HG02973 (cell line): ENCODE measurements around the gene PTPRD.

Experiments
- ATAC-seq: cut with Tn5 transposase; IDR thresholded peaks from one replicate; pipeline ENCODE4 v1.9.1; 2021; ENCODE audit warnings: moderate library complexity; ENCODE audit not compliant: unreplicated experiment

PTPRD gene

DNA sequence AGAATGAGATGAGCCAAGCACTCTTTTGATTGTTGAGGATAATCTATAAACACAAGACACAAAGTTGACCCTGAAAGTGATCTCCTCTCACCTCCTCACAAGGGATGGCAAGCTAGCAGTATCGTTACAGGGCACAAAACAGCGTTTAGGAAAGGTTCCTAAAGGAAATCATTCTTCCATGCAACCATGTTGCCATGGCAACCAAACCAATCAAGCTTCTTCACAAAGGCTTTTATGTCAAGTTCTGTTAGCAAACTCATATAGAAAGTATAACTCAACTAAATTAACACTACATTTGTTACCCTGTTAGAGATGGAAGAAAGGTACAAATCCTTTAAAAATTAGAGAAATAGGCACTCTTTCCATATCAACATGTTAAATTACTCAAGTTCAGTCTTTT lies 1796.4 kb downstream of the PTPRD start:
- no peak for ATAC-seq

- ATAC-seq, result no peak
Observed at GRCh38 chr9:8815931-8816330, 1796.9 kb downstream of the PTPRD start.

- ATAC-seq, result no peak
Observed at GRCh38 chr9:8815219-8815618, 1797.6 kb downstream of the PTPRD start.

DNA sequence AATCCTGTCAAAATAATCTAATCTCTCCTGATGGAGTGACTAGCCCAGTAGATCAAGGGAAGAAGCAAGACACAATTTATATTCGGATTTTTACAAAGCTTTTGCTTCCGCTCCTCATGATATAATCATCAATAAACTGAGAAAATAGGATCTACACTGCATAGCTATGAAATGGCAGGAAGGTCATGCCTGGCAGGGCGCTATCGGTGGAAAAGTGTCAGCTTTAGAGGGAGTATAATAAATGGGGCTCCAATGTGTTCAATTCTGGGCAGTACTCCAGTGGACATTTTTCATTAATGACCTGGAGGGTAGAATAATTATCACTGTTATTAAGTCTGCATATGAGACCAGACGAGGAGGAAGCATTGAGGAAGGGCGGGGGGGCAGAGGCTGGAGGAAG lies 1799.9 kb downstream of the PTPRD start:
- no peak for ATAC-seq

DNA sequence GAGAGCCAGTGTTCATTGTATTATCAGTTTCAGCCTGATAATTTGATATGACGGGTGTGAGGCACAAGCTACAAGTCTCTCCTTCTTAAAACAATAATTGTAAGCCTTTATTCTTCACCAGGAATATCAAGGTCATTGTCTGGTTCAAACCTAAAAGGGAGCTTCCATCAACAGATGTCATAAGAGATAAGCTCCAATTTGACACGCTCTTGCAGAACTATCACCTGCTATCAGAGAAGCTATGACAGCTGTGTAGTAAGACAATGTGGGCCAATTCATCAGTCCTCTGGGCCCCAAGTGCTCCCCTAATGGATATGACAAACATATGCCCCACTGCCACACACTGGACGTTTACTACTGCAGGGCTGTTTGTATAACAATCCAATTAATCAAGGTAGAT lies 1803.1 kb downstream of the PTPRD start:
- ATAC-seq, result no peak

DNA sequence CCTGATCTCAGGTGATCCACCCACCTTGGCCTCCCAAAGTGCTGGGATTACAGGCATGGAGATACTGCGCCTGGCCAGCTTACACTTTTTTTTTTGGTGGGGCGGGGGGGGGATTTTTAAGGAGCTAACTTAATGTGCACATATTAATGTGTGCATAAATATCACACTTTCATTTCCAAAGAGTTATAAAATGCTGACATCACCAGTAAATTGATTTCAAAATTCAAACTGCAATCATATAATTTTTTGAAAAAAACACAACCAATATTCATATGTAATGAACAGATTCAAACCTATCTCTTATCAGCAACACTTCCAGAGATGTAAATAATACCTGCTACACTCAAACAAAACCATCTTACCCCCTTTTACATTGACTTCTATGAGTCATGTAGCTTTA lies 1806.7 kb downstream of the PTPRD start:
- no peak for ATAC-seq

DNA sequence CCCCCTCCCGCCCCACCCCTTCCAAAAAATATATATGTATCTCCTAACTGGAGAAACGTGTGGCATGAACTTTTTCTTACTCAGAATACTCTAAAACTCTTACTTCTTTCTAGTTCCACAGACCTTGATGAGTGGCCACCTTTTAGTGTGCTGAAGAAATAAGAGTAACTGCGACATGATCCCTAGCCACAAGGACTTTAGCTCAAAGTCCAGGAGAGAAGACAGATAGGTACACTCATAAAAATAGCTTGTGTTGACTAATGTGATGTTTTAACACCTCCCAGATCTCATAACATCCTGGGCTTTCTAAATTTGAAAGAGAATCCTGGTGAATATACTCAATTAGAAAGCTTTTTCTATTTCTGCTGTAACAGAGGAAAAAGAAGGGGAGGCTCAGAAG lies 1808.2 kb downstream of the PTPRD start:
- no peak for ATAC-seq

GRCh38 chr9:8802242-8802641 lies 1810.6 kb downstream of the PTPRD start:
- no peak for ATAC-seq

GRCh38 chr9:8800196-8800595 lies 1812.6 kb downstream of the PTPRD start:
- ATAC-seq, result no peak

DNA sequence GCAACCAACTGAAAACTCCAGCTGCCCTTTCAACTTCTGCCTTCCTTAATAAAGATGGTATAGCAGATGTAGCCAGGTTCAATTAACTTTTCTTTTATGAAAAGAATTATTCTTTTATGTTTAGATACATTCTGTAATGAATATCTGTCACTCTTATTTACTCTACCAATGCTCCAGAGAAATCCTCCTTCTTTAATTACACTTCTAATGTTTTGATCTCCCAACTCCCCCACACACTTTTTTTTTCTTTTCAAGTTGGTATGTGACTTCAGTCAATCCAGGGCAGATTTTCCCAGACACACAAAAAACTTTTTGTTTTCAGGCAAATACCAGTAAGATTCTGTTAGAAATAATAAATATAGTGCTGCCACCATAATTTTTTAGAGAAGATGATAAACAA lies 1813.2 kb downstream of the PTPRD start:
- no peak for ATAC-seq

GRCh38 chr9:8799206-8799605 lies 1813.6 kb downstream of the PTPRD start:
- ATAC-seq, result no peak

DNA sequence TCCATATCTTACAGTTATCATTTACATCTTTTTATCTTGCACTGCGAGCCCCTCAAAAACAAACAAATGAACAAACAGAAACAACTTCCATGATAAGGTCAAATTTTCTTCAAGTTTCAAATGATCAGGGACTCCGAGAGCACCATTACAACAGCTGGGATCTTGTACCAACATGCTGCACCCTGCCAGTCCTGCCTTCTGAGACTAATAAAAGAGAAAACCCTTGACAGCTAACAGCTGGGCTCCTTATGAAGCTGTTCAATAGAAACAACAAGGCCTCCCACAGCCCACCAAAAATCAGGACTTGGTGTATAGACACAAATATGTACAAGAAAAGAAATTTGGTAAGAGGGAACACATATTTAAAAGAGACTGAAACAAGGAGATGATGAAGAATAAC lies 1828.0 kb downstream of the PTPRD start:
- ATAC-seq, result no peak

DNA sequence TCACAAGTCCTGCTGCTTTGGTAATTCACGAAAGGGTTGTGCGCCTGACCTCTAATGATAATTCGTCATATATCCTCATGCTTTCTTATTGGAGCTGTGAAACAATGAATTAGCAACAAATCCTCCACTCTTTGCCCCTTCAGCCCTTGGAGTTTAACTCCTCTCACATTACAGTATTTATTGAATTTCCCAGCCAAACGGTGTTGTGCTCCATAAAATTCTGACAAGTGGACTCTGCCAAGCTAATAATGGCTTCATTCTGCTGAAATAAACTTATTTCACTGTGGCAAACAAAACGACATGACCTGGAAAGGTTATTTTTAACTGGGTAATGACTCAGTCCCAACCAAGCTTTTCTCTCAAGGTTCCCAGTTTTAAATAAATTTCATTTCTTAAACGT lies 1828.9 kb downstream of the PTPRD start:
- no peak for ATAC-seq

- ATAC-seq, result no peak
Observed at GRCh38 chr9:8782237-8782636, 1830.6 kb downstream of the PTPRD start.

DNA sequence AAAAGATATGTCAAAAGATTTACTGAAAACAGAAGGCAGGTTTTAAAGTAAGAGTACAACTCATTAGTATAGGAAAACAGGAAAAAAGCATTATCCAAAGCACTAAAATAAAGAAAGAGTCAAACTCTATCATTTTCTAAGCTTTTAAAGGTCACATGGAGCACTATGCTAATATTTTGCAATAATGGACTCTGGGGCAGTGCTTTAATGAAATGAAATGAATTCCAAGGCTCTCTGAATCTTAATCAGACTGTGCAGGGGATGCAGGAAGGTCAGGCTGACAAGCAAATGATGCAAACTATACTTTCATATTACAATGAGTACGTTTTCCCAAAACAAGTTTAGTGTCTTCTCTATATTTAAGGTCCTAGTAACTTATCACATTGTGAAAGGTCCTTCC lies 1831.3 kb downstream of the PTPRD start:
- ATAC-seq, result no peak

GRCh38 chr9:8780386-8780785 lies 1832.4 kb downstream of the PTPRD start:
- no peak for ATAC-seq

- no peak for ATAC-seq
Observed at GRCh38 chr9:8779478-8779877, 1833.3 kb downstream of the PTPRD start.

DNA sequence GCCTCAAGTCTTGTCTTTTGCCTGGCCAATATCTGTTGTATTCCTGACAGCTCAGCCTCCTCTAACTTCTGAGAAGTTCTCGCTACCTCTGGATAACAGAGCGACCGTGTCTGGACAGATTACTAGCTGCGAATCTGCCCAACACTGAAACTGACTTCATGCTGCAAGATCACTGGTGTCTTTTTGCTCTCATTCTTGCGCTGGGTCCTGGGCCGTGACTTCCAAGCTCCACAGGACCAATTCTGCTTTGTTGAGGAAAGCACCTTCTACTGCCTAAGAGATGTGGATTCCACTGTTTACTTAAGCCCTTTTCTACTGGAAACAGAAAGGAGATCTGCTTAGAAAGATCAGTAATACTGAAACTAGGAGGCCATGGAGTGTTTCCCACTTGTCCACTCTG lies 1834.4 kb downstream of the PTPRD start:
- ATAC-seq, result no peak

DNA sequence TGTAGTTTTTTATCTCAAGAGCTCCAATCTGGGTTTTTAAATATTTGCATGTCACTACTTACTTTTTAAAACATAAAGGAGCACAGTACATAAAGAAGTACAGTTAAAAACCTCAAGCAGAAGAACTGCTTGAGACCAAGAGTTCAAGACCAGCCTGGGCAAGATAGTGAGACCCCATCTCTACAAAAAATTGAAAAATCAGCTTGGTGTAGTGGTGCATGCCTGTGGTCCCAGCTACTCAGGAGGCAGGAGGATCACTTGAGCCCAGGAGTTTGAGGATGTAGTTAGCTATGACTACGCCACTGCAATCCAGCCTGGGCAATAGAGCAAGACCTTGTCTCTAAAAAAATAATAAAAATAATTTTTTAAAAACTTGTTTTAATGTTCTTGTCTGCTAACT lies 1840.5 kb downstream of the PTPRD start:
- no peak for ATAC-seq

- ATAC-seq, result no peak
Observed at GRCh38 chr9:8769153-8769552, 1843.6 kb downstream of the PTPRD start.

DNA sequence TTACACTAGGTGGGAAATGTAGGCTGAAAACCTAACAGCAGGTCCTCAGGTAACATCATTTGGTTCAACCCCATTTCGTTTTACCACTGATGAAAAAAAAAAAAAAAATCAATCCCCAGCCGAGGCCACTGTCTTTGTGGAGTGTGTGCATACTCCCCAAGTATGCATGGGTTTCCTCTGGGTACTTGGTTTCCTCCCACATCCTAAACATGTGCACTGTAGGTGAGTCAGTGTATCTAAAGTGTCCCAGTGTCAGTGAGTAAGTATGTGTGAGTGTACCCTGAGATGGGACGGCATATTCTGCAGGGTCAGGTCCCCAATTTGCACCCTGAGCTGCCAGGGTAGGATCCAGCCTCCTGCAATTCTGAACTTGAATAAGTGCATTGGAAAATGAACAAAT lies 1846.7 kb downstream of the PTPRD start:
- ATAC-seq, result no peak

DNA sequence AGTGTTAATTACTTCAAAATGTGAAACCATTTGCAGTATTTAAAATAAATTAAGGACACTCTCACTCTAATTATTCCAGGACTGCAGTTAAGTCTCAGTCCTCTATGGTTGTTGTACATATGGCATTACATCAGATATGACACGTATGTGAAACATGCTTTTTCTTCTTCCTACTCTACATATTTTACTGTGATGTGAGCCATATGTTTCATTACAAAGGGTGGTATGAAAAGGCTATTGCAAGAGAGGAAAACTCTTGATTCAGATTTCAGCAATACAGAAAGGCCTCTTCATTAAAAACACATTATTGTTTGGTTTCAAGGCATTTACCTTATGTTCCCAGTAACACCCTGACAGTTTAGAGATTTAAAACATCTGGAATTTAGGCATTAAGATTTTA lies 1848.8 kb downstream of the PTPRD start:
- no peak for ATAC-seq

- no peak for ATAC-seq
Observed at GRCh38 chr9:8762479-8763085, 1850.2 kb downstream of the PTPRD start.
